H9 (cell line): Measurements from ENCODE around the gene TATDN2. TPM values are rescaled to one million over a fixed set of nuclear protein-coding genes. Genes with fewer than 3 reads are reported as not detected.

Experiments used
- DNase-seq: peaks from one replicate; pipeline ENCODE4 v3.0.0-alpha.2; 2017
- H2AFZ ChIP-seq: one replicate; pipeline ENCODE4 v1.6.1; 2013; ENCODE audit warnings: mild to moderate bottlenecking, low read length, control low read depth, moderate library complexity
- H2AK5ac ChIP-seq: 2 replicates; pipeline ENCODE4 v1.6.1; 2013; ENCODE audit warnings: low read length, control low read depth, mixed read lengths; ENCODE audit not compliant: insufficient read length
- H2BK120ac ChIP-seq: one replicate; pipeline ENCODE4 v1.6.1; 2013; ENCODE audit warnings: low read depth, mild to moderate bottlenecking, low read length, control low read depth, inconsistent platforms; ENCODE audit not compliant: poor library complexity, severe bottlenecking
- H2BK12ac ChIP-seq: 2 replicates; pipeline ENCODE4 v1.6.1; 2013; ENCODE audit warnings: low read length, control low read depth, mixed read lengths, low read depth; ENCODE audit not compliant: insufficient read length
- H2BK15ac ChIP-seq: 2 replicates; pipeline ENCODE4 v1.6.1; 2013; ENCODE audit warnings: low read depth, low read length, control low read depth
- H2BK20ac ChIP-seq: one replicate; pipeline ENCODE4 v1.6.1; 2013; ENCODE audit warnings: low read depth, mild to moderate bottlenecking, low read length, control low read depth, inconsistent platforms; ENCODE audit not compliant: poor library complexity, severe bottlenecking
- H2BK5ac ChIP-seq: 2 replicates; pipeline ENCODE4 v1.6.1; 2013; ENCODE audit warnings: low read length, control low read depth, mixed read lengths; ENCODE audit not compliant: insufficient read length
- H3K14ac ChIP-seq: 2 replicates; pipeline ENCODE4 v1.6.1; 2013; ENCODE audit warnings: low read length, control low read depth; ENCODE audit not compliant: insufficient read depth
- H3K18ac ChIP-seq: 2 replicates; pipeline ENCODE4 v1.6.1; 2013; ENCODE audit warnings: low read depth, mild to moderate bottlenecking, mixed read lengths, low read length, control low read depth; ENCODE audit not compliant: insufficient read length
- H3K23ac ChIP-seq: 2 replicates; pipeline ENCODE4 v1.6.1; 2013; ENCODE audit warnings: low read length, control low read depth, mixed read lengths, low read depth; ENCODE audit not compliant: insufficient read length
- H3K23me2 ChIP-seq: 2 replicates; pipeline ENCODE4 v1.6.1; 2013; ENCODE audit warnings: low read depth, mild to moderate bottlenecking, mixed read lengths, low read length, control low read depth; ENCODE audit not compliant: insufficient read length, poor library complexity, severe bottlenecking
- H3K27ac ChIP-seq: 2 replicates; pipeline ENCODE4 v1.5.1; 2013; ENCODE audit warnings: low read length, control low read depth, mixed read lengths, low read depth; ENCODE audit not compliant: insufficient read length
- H3K27me3 ChIP-seq: 2 replicates; pipeline ENCODE4 v1.6.1; 2013; ENCODE audit warnings: low read length, control low read depth, inconsistent platforms; ENCODE audit not compliant: insufficient read depth
- H3K4ac ChIP-seq: 2 replicates; pipeline ENCODE4 v1.6.1; 2013; ENCODE audit warnings: low read depth, mild to moderate bottlenecking, control low read depth, inconsistent platforms, low read length, moderate library complexity
- H3K4me1 ChIP-seq: 2 replicates; pipeline ENCODE4 v1.6.1; 2013; ENCODE audit warnings: low read length, control low read depth, inconsistent platforms; ENCODE audit not compliant: insufficient read depth
- H3K4me2 ChIP-seq: 2 replicates; pipeline ENCODE4 v1.6.1; 2013; ENCODE audit warnings: low read length, control low read depth, mixed read lengths; ENCODE audit not compliant: insufficient read length, insufficient read depth
- H3K56ac ChIP-seq: 2 replicates; pipeline ENCODE4 v1.6.1; 2013; ENCODE audit warnings: low read depth, mild to moderate bottlenecking, mixed read lengths, low read length, control low read depth; ENCODE audit not compliant: insufficient read length
- H3K79me1 ChIP-seq: 2 replicates; pipeline ENCODE4 v1.6.1; 2013; ENCODE audit warnings: low read depth, mild to moderate bottlenecking, moderate library complexity, low read length, control low read depth, inconsistent platforms; ENCODE audit not compliant: insufficient read depth, poor library complexity, severe bottlenecking
- H3K79me2 ChIP-seq: 2 replicates; pipeline ENCODE4 v1.6.1; 2013; ENCODE audit warnings: low read length, control low read depth, inconsistent platforms; ENCODE audit not compliant: insufficient read depth
- H3K9ac ChIP-seq: 2 replicates; pipeline ENCODE4 v1.6.1; 2013; ENCODE audit warnings: low read length, control low read depth, mixed read lengths; ENCODE audit not compliant: insufficient read length; ENCODE audit errors: extremely low read depth
- H3K9me3 ChIP-seq: one replicate; pipeline ENCODE4 v1.6.1; 2013; ENCODE audit warnings: low read depth, low read length, inconsistent platforms; ENCODE audit not compliant: control insufficient read depth
- H3T11ph ChIP-seq: one replicate; pipeline ENCODE4 v1.6.1; 2013; ENCODE audit warnings: mild to moderate bottlenecking, low read length, control low read depth, inconsistent platforms
- H4K20me1 ChIP-seq: one replicate; pipeline ENCODE4 v1.6.1; 2013; ENCODE audit not compliant: control insufficient read depth, insufficient read length, insufficient read depth
- H4K5ac ChIP-seq: 2 replicates; pipeline ENCODE4 v1.6.1; 2013; ENCODE audit warnings: low read depth, mild to moderate bottlenecking, mixed read lengths, low read length, control low read depth; ENCODE audit not compliant: insufficient read length
- H4K8ac ChIP-seq: replicated peaks from 2 replicates; pipeline ENCODE4 v1.6.1; 2013; ENCODE audit warnings: low read length, control low read depth, mixed read lengths, low read depth; ENCODE audit not compliant: insufficient read length
- H4K91ac ChIP-seq: 2 replicates; pipeline ENCODE4 v1.6.1; 2013; ENCODE audit warnings: low read depth, mild to moderate bottlenecking, moderate library complexity, mixed read lengths, low read length, control low read depth; ENCODE audit not compliant: insufficient read length
- H3K27ac Mint-ChIP-seq, 3 experiments: 2 replicates in 2 of 3; 3 replicates in 1 of 3; pipeline ENCODE4 v1.8.0; 2020 to 2021; ENCODE audit warnings: mixed read lengths in 3 of 3, mild to moderate bottlenecking in 1 of 3, moderate library complexity in 1 of 3
- H3K27me3 Mint-ChIP-seq: 2 replicates; pipeline ENCODE4 v1.8.0; 2021; ENCODE audit warnings: low read depth, mild to moderate bottlenecking, moderate library complexity, mixed read lengths
- H3K36me3 Mint-ChIP-seq, 3 experiments: 2 replicates in 2 of 3; 3 replicates in 1 of 3; pipeline ENCODE4 v1.8.0; 2020 to 2021; ENCODE audit warnings: low read depth in 3 of 3, mixed read lengths in 3 of 3; ENCODE audit not compliant: insufficient read depth in 1 of 3
- H3K4me1 Mint-ChIP-seq, 2 experiments: 2 replicates each; pipeline ENCODE4 v1.8.0; 2020; ENCODE audit warnings: mixed read lengths in 2 of 2
- H3K4me3 Mint-ChIP-seq, 2 experiments: 2 replicates in 1 of 2; 3 replicates in 1 of 2; pipeline ENCODE4 v1.8.0; 2020 to 2021; ENCODE audit warnings: mild to moderate bottlenecking in 2 of 2, mixed read lengths in 2 of 2, moderate library complexity in 1 of 2
- H3K9me3 Mint-ChIP-seq, 2 experiments: 2 replicates in 1 of 2; 3 replicates in 1 of 2; pipeline ENCODE4 v1.8.0; 2020; ENCODE audit warnings: mild to moderate bottlenecking in 2 of 2, mixed read lengths in 2 of 2, moderate library complexity in 1 of 2
- CTCF ChIP-seq: fragments of 200-600 bp; sonication (generic); conservative IDR thresholded peaks from 3 replicates; pipeline ENCODE4 v1.8.0; 2021; ENCODE audit warnings: antibody characterized with exemption, mild to moderate bottlenecking
- WGBS: extraction: QIAGEN DNeasy Blood & Tissue Kit; methylation state at CpG from one replicate; pipeline ENCODE4 v1.1.7; 2013; ENCODE audit warnings: missing lambda C conversion rate, low lambda C conversion rate, mixed read lengths; ENCODE audit not compliant: insufficient read length; ENCODE audit errors: extremely low coverage; 5-methylcytosine and 5-hydroxymethylcytosine counted together
- total RNA-seq: library from RNA; stranded (reverse); gene quantifications from 2 replicates; pipeline ENCODE4 v1.2.1, GENCODE V29; 2021

TATDN2 gene
- total RNA-seq, 1 experiment from 2014 or later: 34.4 TPM

GRCh38 chr3:10317961-10318350, 69.7 kb downstream of the TATDN2 start:
- no CpG with 5 or more reads among the region's 3 CpGs for whole genome bisulfite sequencing
- no peaks in the 10 kb centered on the region for H3K9me3 Mint-ChIP-seq
- H2BK12ac ChIP-seq: no peak overlapping the region
- no peak overlapping the region for H2BK15ac ChIP-seq
- H4K91ac ChIP-seq: no peak overlapping the region
- H3K36me3 Mint-ChIP-seq: peaks cover 18 to 55% (median 45%) of the 10 kb centered on the region in 3 experiments; a peak in 6 of 7 replicates
- peaks cover 12% of the 10 kb centered on the region for H3K79me2 ChIP-seq
- no peak overlapping the region for H4K8ac ChIP-seq
- peaks cover 0 to 8% of the 10 kb centered on the region in 2 experiments; a peak in 3 of 4 replicates for H3K4me1 Mint-ChIP-seq
- no peak overlapping the region for H2BK20ac ChIP-seq
- no peak overlapping the region for H3K9ac ChIP-seq
- H3K4ac ChIP-seq: no peak overlapping the region
- no peaks in the 10 kb centered on the region for H4K20me1 ChIP-seq
- H3K9me3 ChIP-seq: no peaks in the 10 kb centered on the region
- H3K4me1 ChIP-seq: no peaks in the 10 kb centered on the region
- H2AK5ac ChIP-seq: no peak overlapping the region
- H3K23me2 ChIP-seq: peaks cover 5% of the 10 kb centered on the region
- H3K27ac ChIP-seq: no peak overlapping the region
- H3T11ph ChIP-seq: no peak overlapping the region
- H2AFZ ChIP-seq: no peak overlapping the region
- no peak overlapping the region for H3K23ac ChIP-seq
- DNase-seq: no peak
- no peaks in the 10 kb centered on the region for H3K79me1 ChIP-seq
- no peak overlapping the region for H3K18ac ChIP-seq
- no peak overlapping the region for H4K5ac ChIP-seq
- no peak for TF ChIP-seq CTCF
- H3K4me3 Mint-ChIP-seq: no peak overlapping the region; a peak in 2 of 5 replicates
- no peaks in the 10 kb centered on the region for H3K27me3 Mint-ChIP-seq
- no peak overlapping the region for H3K4me2 ChIP-seq
- H3K27me3 ChIP-seq: no peaks in the 10 kb centered on the region
- no peak overlapping the region for H2BK5ac ChIP-seq
- H3K14ac ChIP-seq: no peak overlapping the region
- no peak overlapping the region for H2BK120ac ChIP-seq
- H3K27ac Mint-ChIP-seq: no peak overlapping the region
- no peak overlapping the region for H3K56ac ChIP-seq
